H9 (cell line): Measurements from ENCODE around the gene CCPG1. TPM values are rescaled to one million over a fixed set of nuclear protein-coding genes. Genes with fewer than 3 reads are reported as not detected.
"Not testable (repeated sequence)": the region's sequence is repeated elsewhere in the genome, so short reads cannot be mapped to it uniquely, and the experiment has no call there.

Experiments
- DNase-seq: peaks from one replicate; pipeline ENCODE4 v3.0.0-alpha.2; 2017
- H2AFZ ChIP-seq: one replicate; pipeline ENCODE4 v1.6.1; 2013; ENCODE audit warnings: mild to moderate bottlenecking, low read length, control low read depth, moderate library complexity
- H2AK5ac ChIP-seq: 2 replicates; pipeline ENCODE4 v1.6.1; 2013; ENCODE audit warnings: low read length, control low read depth, mixed read lengths; ENCODE audit not compliant: insufficient read length
- H2BK120ac ChIP-seq: one replicate; pipeline ENCODE4 v1.6.1; 2013; ENCODE audit warnings: low read depth, mild to moderate bottlenecking, low read length, control low read depth, inconsistent platforms; ENCODE audit not compliant: poor library complexity, severe bottlenecking
- H2BK12ac ChIP-seq: 2 replicates; pipeline ENCODE4 v1.6.1; 2013; ENCODE audit warnings: low read length, control low read depth, mixed read lengths, low read depth; ENCODE audit not compliant: insufficient read length
- H2BK15ac ChIP-seq: 2 replicates; pipeline ENCODE4 v1.6.1; 2013; ENCODE audit warnings: low read depth, low read length, control low read depth
- H2BK20ac ChIP-seq: one replicate; pipeline ENCODE4 v1.6.1; 2013; ENCODE audit warnings: low read depth, mild to moderate bottlenecking, low read length, control low read depth, inconsistent platforms; ENCODE audit not compliant: poor library complexity, severe bottlenecking
- H2BK5ac ChIP-seq: 2 replicates; pipeline ENCODE4 v1.6.1; 2013; ENCODE audit warnings: low read length, control low read depth, mixed read lengths; ENCODE audit not compliant: insufficient read length
- H3K14ac ChIP-seq: 2 replicates; pipeline ENCODE4 v1.6.1; 2013; ENCODE audit warnings: low read length, control low read depth; ENCODE audit not compliant: insufficient read depth
- H3K18ac ChIP-seq: 2 replicates; pipeline ENCODE4 v1.6.1; 2013; ENCODE audit warnings: low read depth, mild to moderate bottlenecking, mixed read lengths, low read length, control low read depth; ENCODE audit not compliant: insufficient read length
- H3K23ac ChIP-seq: 2 replicates; pipeline ENCODE4 v1.6.1; 2013; ENCODE audit warnings: low read length, control low read depth, mixed read lengths, low read depth; ENCODE audit not compliant: insufficient read length
- H3K23me2 ChIP-seq: 2 replicates; pipeline ENCODE4 v1.6.1; 2013; ENCODE audit warnings: low read depth, mild to moderate bottlenecking, mixed read lengths, low read length, control low read depth; ENCODE audit not compliant: insufficient read length, poor library complexity, severe bottlenecking
- H3K27ac ChIP-seq: 2 replicates; pipeline ENCODE4 v1.5.1; 2013; ENCODE audit warnings: low read length, control low read depth, mixed read lengths, low read depth; ENCODE audit not compliant: insufficient read length
- H3K27me3 ChIP-seq: 2 replicates; pipeline ENCODE4 v1.6.1; 2013; ENCODE audit warnings: low read length, control low read depth, inconsistent platforms; ENCODE audit not compliant: insufficient read depth
- H3K4ac ChIP-seq: 2 replicates; pipeline ENCODE4 v1.6.1; 2013; ENCODE audit warnings: low read depth, mild to moderate bottlenecking, control low read depth, inconsistent platforms, low read length, moderate library complexity
- H3K4me1 ChIP-seq: 2 replicates; pipeline ENCODE4 v1.6.1; 2013; ENCODE audit warnings: low read length, control low read depth, inconsistent platforms; ENCODE audit not compliant: insufficient read depth
- H3K4me2 ChIP-seq: 2 replicates; pipeline ENCODE4 v1.6.1; 2013; ENCODE audit warnings: low read length, control low read depth, mixed read lengths; ENCODE audit not compliant: insufficient read length, insufficient read depth
- H3K56ac ChIP-seq: 2 replicates; pipeline ENCODE4 v1.6.1; 2013; ENCODE audit warnings: low read depth, mild to moderate bottlenecking, mixed read lengths, low read length, control low read depth; ENCODE audit not compliant: insufficient read length
- H3K79me1 ChIP-seq: 2 replicates; pipeline ENCODE4 v1.6.1; 2013; ENCODE audit warnings: low read depth, mild to moderate bottlenecking, moderate library complexity, low read length, control low read depth, inconsistent platforms; ENCODE audit not compliant: insufficient read depth, poor library complexity, severe bottlenecking
- H3K79me2 ChIP-seq: 2 replicates; pipeline ENCODE4 v1.6.1; 2013; ENCODE audit warnings: low read length, control low read depth, inconsistent platforms; ENCODE audit not compliant: insufficient read depth
- H3K9ac ChIP-seq: 2 replicates; pipeline ENCODE4 v1.6.1; 2013; ENCODE audit warnings: low read length, control low read depth, mixed read lengths; ENCODE audit not compliant: insufficient read length; ENCODE audit errors: extremely low read depth
- H3K9me3 ChIP-seq: one replicate; pipeline ENCODE4 v1.6.1; 2013; ENCODE audit warnings: low read depth, low read length, inconsistent platforms; ENCODE audit not compliant: control insufficient read depth
- H3T11ph ChIP-seq: one replicate; pipeline ENCODE4 v1.6.1; 2013; ENCODE audit warnings: mild to moderate bottlenecking, low read length, control low read depth, inconsistent platforms
- H4K20me1 ChIP-seq: one replicate; pipeline ENCODE4 v1.6.1; 2013; ENCODE audit not compliant: control insufficient read depth, insufficient read length, insufficient read depth
- H4K5ac ChIP-seq: 2 replicates; pipeline ENCODE4 v1.6.1; 2013; ENCODE audit warnings: low read depth, mild to moderate bottlenecking, mixed read lengths, low read length, control low read depth; ENCODE audit not compliant: insufficient read length
- H4K8ac ChIP-seq: replicated peaks from 2 replicates; pipeline ENCODE4 v1.6.1; 2013; ENCODE audit warnings: low read length, control low read depth, mixed read lengths, low read depth; ENCODE audit not compliant: insufficient read length
- H4K91ac ChIP-seq: 2 replicates; pipeline ENCODE4 v1.6.1; 2013; ENCODE audit warnings: low read depth, mild to moderate bottlenecking, moderate library complexity, mixed read lengths, low read length, control low read depth; ENCODE audit not compliant: insufficient read length
- H3K27ac Mint-ChIP-seq, 3 experiments: 2 replicates in 2 of 3; 3 replicates in 1 of 3; pipeline ENCODE4 v1.8.0; 2020 to 2021; ENCODE audit warnings: mixed read lengths in 3 of 3, mild to moderate bottlenecking in 1 of 3, moderate library complexity in 1 of 3
- H3K27me3 Mint-ChIP-seq: 2 replicates; pipeline ENCODE4 v1.8.0; 2021; ENCODE audit warnings: low read depth, mild to moderate bottlenecking, moderate library complexity, mixed read lengths
- H3K36me3 Mint-ChIP-seq, 3 experiments: 2 replicates in 2 of 3; 3 replicates in 1 of 3; pipeline ENCODE4 v1.8.0; 2020 to 2021; ENCODE audit warnings: low read depth in 3 of 3, mixed read lengths in 3 of 3; ENCODE audit not compliant: insufficient read depth in 1 of 3
- H3K4me1 Mint-ChIP-seq, 2 experiments: 2 replicates each; pipeline ENCODE4 v1.8.0; 2020; ENCODE audit warnings: mixed read lengths in 2 of 2
- H3K4me3 Mint-ChIP-seq, 2 experiments: 2 replicates in 1 of 2; 3 replicates in 1 of 2; pipeline ENCODE4 v1.8.0; 2020 to 2021; ENCODE audit warnings: mild to moderate bottlenecking in 2 of 2, mixed read lengths in 2 of 2, moderate library complexity in 1 of 2
- H3K9me3 Mint-ChIP-seq, 2 experiments: 2 replicates in 1 of 2; 3 replicates in 1 of 2; pipeline ENCODE4 v1.8.0; 2020; ENCODE audit warnings: mild to moderate bottlenecking in 2 of 2, mixed read lengths in 2 of 2, moderate library complexity in 1 of 2
- WGBS: extraction: QIAGEN DNeasy Blood & Tissue Kit; methylation state at CpG from one replicate; pipeline ENCODE4 v1.1.7; 2013; ENCODE audit warnings: missing lambda C conversion rate, low lambda C conversion rate, mixed read lengths; ENCODE audit not compliant: insufficient read length; ENCODE audit errors: extremely low coverage; 5-methylcytosine and 5-hydroxymethylcytosine counted together
- total RNA-seq: library from RNA; stranded (reverse); gene quantifications from 2 replicates; pipeline ENCODE4 v1.2.1, GENCODE V29; 2021
- TF ChIP-seq, protein P1 (sequence below): fragments of 200-600 bp; sonication (generic); conservative IDR thresholded peaks from 3 replicates; pipeline ENCODE4 v1.8.0; 2021; ENCODE audit warnings: antibody characterized with exemption, mild to moderate bottlenecking

Gene CCPG1
- total RNA-seq, 1 experiment from 2014 or later = 9.0 TPM

DNA sequence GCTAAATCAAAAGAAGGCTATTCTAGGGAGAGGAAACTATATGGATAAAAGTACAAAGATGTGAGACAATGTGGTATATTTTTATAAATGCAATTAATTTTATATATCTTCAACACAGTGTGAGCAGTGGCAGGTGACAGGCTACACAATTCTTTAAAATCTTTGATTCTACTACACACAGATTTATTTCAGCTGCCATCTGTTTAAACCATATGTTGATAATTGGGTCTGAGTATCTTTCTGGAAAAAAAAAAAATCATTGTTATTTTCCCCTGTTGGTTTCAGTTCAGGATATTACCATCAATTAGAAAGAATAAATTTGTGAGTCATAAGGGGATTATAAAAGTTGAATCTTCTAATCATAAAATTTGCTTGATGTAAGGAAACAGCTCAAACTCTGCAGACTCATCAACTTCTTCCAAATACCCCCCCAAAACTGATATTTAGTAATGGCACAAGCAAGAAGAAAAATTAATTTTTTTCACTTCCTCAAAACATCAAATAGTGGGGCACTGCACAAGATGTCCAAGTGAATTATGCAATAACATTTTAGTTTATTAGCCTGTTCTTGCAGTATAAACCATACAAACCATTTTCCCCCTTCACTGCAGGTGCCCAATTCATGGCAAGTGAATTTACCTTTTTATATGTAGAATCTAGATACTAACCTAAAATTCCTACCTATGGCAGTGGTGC lies 12.2 kb upstream of the CCPG1 start:
- no peaks in the 10 kb centered on the region for H3K27me3 Mint-ChIP-seq
- no peak overlapping the region for H3K4ac ChIP-seq
- H3K4me1 Mint-ChIP-seq = peaks cover 5 to 9% of the 10 kb centered on the region in 2 experiments; a peak in 2 of 4 replicates
- TF ChIP-seq, protein P1, sequence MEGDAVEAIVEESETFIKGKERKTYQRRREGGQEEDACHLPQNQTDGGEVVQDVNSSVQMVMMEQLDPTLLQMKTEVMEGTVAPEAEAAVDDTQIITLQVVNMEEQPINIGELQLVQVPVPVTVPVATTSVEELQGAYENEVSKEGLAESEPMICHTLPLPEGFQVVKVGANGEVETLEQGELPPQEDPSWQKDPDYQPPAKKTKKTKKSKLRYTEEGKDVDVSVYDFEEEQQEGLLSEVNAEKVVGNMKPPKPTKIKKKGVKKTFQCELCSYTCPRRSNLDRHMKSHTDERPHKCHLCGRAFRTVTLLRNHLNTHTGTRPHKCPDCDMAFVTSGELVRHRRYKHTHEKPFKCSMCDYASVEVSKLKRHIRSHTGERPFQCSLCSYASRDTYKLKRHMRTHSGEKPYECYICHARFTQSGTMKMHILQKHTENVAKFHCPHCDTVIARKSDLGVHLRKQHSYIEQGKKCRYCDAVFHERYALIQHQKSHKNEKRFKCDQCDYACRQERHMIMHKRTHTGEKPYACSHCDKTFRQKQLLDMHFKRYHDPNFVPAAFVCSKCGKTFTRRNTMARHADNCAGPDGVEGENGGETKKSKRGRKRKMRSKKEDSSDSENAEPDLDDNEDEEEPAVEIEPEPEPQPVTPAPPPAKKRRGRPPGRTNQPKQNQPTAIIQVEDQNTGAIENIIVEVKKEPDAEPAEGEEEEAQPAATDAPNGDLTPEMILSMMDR = no peak
- no peak overlapping the region for H2AFZ ChIP-seq
- no peak overlapping the region for H2AK5ac ChIP-seq
- H3K56ac ChIP-seq = no peak overlapping the region
- H2BK20ac ChIP-seq = no peak overlapping the region
- H4K5ac ChIP-seq = no peak overlapping the region
- H4K91ac ChIP-seq = no peak overlapping the region
- H3K18ac ChIP-seq = no peak overlapping the region
- no peak overlapping the region for H3K9ac ChIP-seq
- H4K8ac ChIP-seq = no peak overlapping the region
- no peak overlapping the region for H3K23ac ChIP-seq
- no peak overlapping the region for H3K27ac ChIP-seq
- H3K14ac ChIP-seq = no peak overlapping the region
- H3K4me3 Mint-ChIP-seq = no peak overlapping the region
- no peaks in the 10 kb centered on the region for H3K23me2 ChIP-seq
- H3K79me2 ChIP-seq = no peaks in the 10 kb centered on the region
- H3K9me3 ChIP-seq = no peaks in the 10 kb centered on the region
- H3K79me1 ChIP-seq = no peaks in the 10 kb centered on the region
- no peak for DNase-seq
- no peak overlapping the region for H3T11ph ChIP-seq
- H4K20me1 ChIP-seq = no peaks in the 10 kb centered on the region
- H3K27me3 ChIP-seq = no peaks in the 10 kb centered on the region
- no peak overlapping the region for H2BK120ac ChIP-seq
- no peak overlapping the region for H2BK12ac ChIP-seq
- no peak overlapping the region for H3K4me2 ChIP-seq
- H3K4me1 ChIP-seq = no peaks in the 10 kb centered on the region
- no peaks in the 10 kb centered on the region for H3K9me3 Mint-ChIP-seq
- no peak overlapping the region for H2BK5ac ChIP-seq
- no peak overlapping the region for H2BK15ac ChIP-seq
- H3K27ac Mint-ChIP-seq = no peak overlapping the region
- no peaks in the 10 kb centered on the region for H3K36me3 Mint-ChIP-seq

DNA sequence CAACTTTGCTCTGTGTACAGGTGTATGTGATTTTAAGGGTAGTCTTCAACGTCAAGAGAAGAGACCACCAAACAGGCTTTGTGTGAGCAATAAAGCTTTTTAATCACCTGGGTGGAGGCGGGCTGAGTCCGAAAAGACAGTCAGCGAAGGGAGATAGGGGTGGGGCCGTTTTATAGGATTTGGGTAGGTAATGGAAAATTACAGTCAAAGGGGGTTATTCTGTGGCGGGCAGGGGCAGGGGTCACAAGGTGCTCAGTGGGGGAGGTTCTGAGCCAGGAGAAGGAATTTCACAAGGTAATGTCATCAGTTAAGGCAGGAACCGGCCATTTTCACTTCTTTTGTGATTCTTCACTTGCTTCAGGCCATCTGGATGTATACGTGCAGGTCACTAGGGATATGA lies 9.5 kb upstream of the CCPG1 start:
- H3K9ac ChIP-seq, H3K27me3 ChIP-seq, H3K4ac ChIP-seq, H3K23ac ChIP-seq, H3K9me3 ChIP-seq, H4K20me1 ChIP-seq, H2BK12ac ChIP-seq, H3K9me3 Mint-ChIP-seq, H4K5ac ChIP-seq, H2BK20ac ChIP-seq, H4K91ac ChIP-seq, H2AK5ac ChIP-seq, H3K4me1 Mint-ChIP-seq, H3K56ac ChIP-seq, H3K4me1 ChIP-seq, H3K14ac ChIP-seq, H3K4me2 ChIP-seq, H3K36me3 Mint-ChIP-seq, H2BK5ac ChIP-seq, H3K4me3 Mint-ChIP-seq, H4K8ac ChIP-seq, H2BK15ac ChIP-seq, H3K79me1 ChIP-seq, H3K27me3 Mint-ChIP-seq, H2AFZ ChIP-seq, H3T11ph ChIP-seq, H3K27ac Mint-ChIP-seq, H2BK120ac ChIP-seq, H3K27ac ChIP-seq, H3K23me2 ChIP-seq, H3K18ac ChIP-seq, H3K79me2 ChIP-seq: not testable (repeated sequence)
- DNase-seq = peak; percentile 58
- WGBS = no CpG with 5 or more reads among the region's 8 CpGs
